GM18868 (cell line): Measurements from ENCODE around the gene MOB4.
"Not testable (repeated sequence)": the region's sequence is repeated elsewhere in the genome, so short reads cannot be mapped to it uniquely, and the experiment has no call there.

Experiments
- ATAC-seq: cut with Tn5 transposase; IDR thresholded peaks from one replicate; pipeline ENCODE4 v1.9.1; 2021; ENCODE audit warnings: mild to moderate bottlenecking, moderate library complexity; ENCODE audit not compliant: unreplicated experiment

Gene MOB4

GRCh38 chr2:197587255-197587654, 71.4 kb downstream of the MOB4 start:
- ATAC-seq: not testable (repeated sequence)

GRCh38 chr2:197591339-197592072, 75.6 kb downstream of the MOB4 start:
- ATAC-seq: no peak

- no peak for ATAC-seq
These were observed 80.9 kb downstream of the MOB4 start for GRCh38 chr2:197596766-197597165.

GRCh38 chr2:197597166-197597565, 81.3 kb downstream of the MOB4 start:
- no peak for ATAC-seq

GRCh38 chr2:197598450-197598849, 82.6 kb downstream of the MOB4 start:
- no peak for ATAC-seq

GRCh38 chr2:197599285-197599965, 83.6 kb downstream of the MOB4 start:
- peak; percentile 44 for ATAC-seq

GRCh38 chr2:197600306-197600705, 84.4 kb downstream of the MOB4 start:
- peak; percentile 56 for ATAC-seq

- no peak for ATAC-seq
These were observed 85.9 kb downstream of the MOB4 start for GRCh38 chr2:197601726-197602125.
